Measurements from ENCODE around the gene IRF5.

DNA sequence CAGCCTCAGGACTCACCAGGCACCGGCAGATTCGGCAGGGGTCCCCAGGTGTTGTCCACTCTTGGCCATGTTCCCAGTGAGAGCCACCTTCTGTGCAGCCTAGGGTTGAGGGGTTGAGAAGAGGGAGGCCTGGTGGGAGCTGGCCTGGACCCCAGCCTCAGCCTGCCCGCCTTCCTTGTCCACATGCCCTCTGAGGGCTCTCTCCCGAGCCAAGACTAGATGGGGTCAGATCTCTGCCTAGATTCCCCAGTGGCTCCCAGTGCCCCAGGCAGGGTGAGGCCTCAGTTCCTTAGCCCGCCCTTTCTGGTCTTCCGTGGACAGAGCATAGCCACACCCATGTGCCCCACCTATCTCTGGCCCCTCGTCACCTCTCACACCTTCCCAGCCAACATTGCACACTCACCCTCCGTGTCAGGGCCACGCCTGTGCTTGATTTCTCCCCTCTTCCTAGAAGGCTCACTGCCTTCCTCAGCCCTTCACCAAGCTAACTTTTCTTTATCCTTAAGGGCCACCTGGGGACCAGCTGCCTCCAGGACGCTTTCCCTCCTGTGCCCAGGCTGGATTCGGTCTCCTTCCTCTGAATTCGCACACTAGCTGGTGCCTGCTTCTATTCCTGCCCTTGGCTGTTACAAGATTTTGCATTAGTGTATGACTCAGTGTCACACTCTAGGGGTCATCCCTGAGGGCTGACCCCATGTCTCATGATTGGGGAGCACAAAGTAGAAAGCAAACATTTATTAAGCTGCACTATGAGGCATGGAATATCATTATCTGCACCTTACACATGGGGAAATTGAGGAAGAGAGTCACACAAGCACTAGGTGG lies 34.8 kb upstream of the IRF5 start:
- TF ChIP-seq ZNF423 (tag by site-specific recombination; IDR thresholded peaks at IDR 0.05) = no peak
- TF ChIP-seq, protein P1, sequence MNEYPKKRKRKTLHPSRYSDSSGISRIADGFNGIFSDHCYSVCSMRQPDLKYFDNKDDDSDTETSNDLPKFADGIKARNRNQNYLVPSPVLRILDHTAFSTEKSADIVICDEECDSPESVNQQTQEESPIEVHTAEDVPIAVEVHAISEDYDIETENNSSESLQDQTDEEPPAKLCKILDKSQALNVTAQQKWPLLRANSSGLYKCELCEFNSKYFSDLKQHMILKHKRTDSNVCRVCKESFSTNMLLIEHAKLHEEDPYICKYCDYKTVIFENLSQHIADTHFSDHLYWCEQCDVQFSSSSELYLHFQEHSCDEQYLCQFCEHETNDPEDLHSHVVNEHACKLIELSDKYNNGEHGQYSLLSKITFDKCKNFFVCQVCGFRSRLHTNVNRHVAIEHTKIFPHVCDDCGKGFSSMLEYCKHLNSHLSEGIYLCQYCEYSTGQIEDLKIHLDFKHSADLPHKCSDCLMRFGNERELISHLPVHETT (tag by site-specific recombination; IDR thresholded peaks at IDR 0.05) = no peak
- TF ChIP-seq BCL11A (tag by site-specific recombination; IDR thresholded peaks at IDR 0.05; ENCODE audit: low read depth) = no peak

Data from HEK293 (cell line).